PC-3 (cell line): ENCODE data around the gene LCP1.

Experiments used
- EZH2 ChIP-seq: fragments of 300-600 bp; sonication (generic); IDR thresholded peaks from one replicate; pipeline ENCODE4 v1.6.1; 2017; ENCODE audit warnings: antibody characterized with exemption, mild to moderate bottlenecking, low read length; ENCODE audit not compliant: unreplicated experiment
- TF ChIP-seq, protein P1 (sequence below): fragments of 300-600 bp; sonication (generic); conservative IDR thresholded peaks from 2 replicates; pipeline ENCODE4 v1.5.1; 2017; ENCODE audit warnings: antibody characterized with exemption, low read depth, mild to moderate bottlenecking, low read length

- TF ChIP-seq, protein P1, sequence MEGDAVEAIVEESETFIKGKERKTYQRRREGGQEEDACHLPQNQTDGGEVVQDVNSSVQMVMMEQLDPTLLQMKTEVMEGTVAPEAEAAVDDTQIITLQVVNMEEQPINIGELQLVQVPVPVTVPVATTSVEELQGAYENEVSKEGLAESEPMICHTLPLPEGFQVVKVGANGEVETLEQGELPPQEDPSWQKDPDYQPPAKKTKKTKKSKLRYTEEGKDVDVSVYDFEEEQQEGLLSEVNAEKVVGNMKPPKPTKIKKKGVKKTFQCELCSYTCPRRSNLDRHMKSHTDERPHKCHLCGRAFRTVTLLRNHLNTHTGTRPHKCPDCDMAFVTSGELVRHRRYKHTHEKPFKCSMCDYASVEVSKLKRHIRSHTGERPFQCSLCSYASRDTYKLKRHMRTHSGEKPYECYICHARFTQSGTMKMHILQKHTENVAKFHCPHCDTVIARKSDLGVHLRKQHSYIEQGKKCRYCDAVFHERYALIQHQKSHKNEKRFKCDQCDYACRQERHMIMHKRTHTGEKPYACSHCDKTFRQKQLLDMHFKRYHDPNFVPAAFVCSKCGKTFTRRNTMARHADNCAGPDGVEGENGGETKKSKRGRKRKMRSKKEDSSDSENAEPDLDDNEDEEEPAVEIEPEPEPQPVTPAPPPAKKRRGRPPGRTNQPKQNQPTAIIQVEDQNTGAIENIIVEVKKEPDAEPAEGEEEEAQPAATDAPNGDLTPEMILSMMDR = no peak
- no peak for TF ChIP-seq EZH2
Measured at GRCh38 chr13:46124967-46125933, 56.7 kb downstream of the LCP1 start.
